Measurements from ENCODE around the gene RTP5. TPM values are rescaled to one million over a fixed set of nuclear protein-coding genes. Genes with fewer than 3 reads are reported as not detected.

RTP5 gene
- total RNA-seq, 1 donor from 2014 or later, result not detected

GRCh38 chr2:241892299-241893137 lies 23.0 kb downstream of the RTP5 start:
- intact Hi-C loops (cut with micrococcal nuclease), result no loop called here
- no peak for TF ChIP-seq CTCF (IDR thresholded peaks at IDR 0.05; ENCODE audit: borderline replicate concordance)
- Histone ChIP-seq H3K36me3 (no peaks in the 10 kb centered on the region), H3K27me3 (ENCODE audit: low read depth) (no peaks in the 10 kb centered on the region), H3K27ac (replicated peaks) (no peak overlapping the region), H3K4me1 (no peaks in the 10 kb centered on the region), H3K4me3 (no peak overlapping the region), H3K9me3 (replicated peaks) (no peaks in the 10 kb centered on the region)
- no peak for DNase-seq

- no peaks in the 10 kb centered on the region for H3K9me3 ChIP-seq (replicated peaks)
- no peaks in the 10 kb centered on the region for H3K36me3 ChIP-seq
- no peak overlapping the region for H3K27ac ChIP-seq (replicated peaks)
- intact Hi-C loops (cut with micrococcal nuclease), result no loop called here
- DNase-seq, result no peak
- H3K4me1 ChIP-seq, result no peaks in the 10 kb centered on the region
- H3K27me3 ChIP-seq (ENCODE audit: low read depth), result no peaks in the 10 kb centered on the region
- TF ChIP-seq CTCF (IDR thresholded peaks at IDR 0.05; ENCODE audit: borderline replicate concordance), result no peak
- no peak overlapping the region for H3K4me3 ChIP-seq
Measured at GRCh38 chr2:241893265-241893664, 23.7 kb downstream of the RTP5 start.

- DNase-seq, result no peak
- intact Hi-C loops (cut with micrococcal nuclease), result no loop called here
Measured at GRCh38 chr2:241894056-241894641, 24.6 kb downstream of the RTP5 start.

GRCh38 chr2:241894681-241895426 lies 25.3 kb downstream of the RTP5 start:
- no peak overlapping the region for H3K4me3 ChIP-seq
- H3K27ac ChIP-seq (replicated peaks), result no peak overlapping the region
- no peak for DNase-seq
- no peaks in the 10 kb centered on the region for H3K36me3 ChIP-seq
- no peaks in the 10 kb centered on the region for H3K27me3 ChIP-seq (ENCODE audit: low read depth)
- no peaks in the 10 kb centered on the region for H3K9me3 ChIP-seq (replicated peaks)
- no peak for TF ChIP-seq CTCF (IDR thresholded peaks at IDR 0.05; ENCODE audit: borderline replicate concordance)
- H3K4me1 ChIP-seq, result peaks cover 11% of the 10 kb centered on the region
- intact Hi-C loops (cut with micrococcal nuclease), result no loop called here

More at GRCh38 chr2:241894056-241894641, 24.6 kb downstream of the RTP5 start:
- no peaks in the 10 kb centered on the region for H3K9me3 ChIP-seq (replicated peaks)
- TF ChIP-seq CTCF (IDR thresholded peaks at IDR 0.05; ENCODE audit: borderline replicate concordance), result no peak
- no peak overlapping the region for H3K27ac ChIP-seq (replicated peaks)
- no peak overlapping the region for H3K4me3 ChIP-seq
- H3K27me3 ChIP-seq (ENCODE audit: low read depth), result no peaks in the 10 kb centered on the region
- peaks cover 6% of the 10 kb centered on the region for H3K4me1 ChIP-seq
- H3K36me3 ChIP-seq, result no peaks in the 10 kb centered on the region

- H3K4me3 ChIP-seq, result no peak overlapping the region
- H3K9me3 ChIP-seq (replicated peaks), result no peaks in the 10 kb centered on the region
- H3K4me1 ChIP-seq, result peaks cover 16% of the 10 kb centered on the region
- intact Hi-C loops (cut with micrococcal nuclease), result no loop called here
- DNase-seq, result no peak
- H3K27me3 ChIP-seq (ENCODE audit: low read depth), result peaks cover 4% of the 10 kb centered on the region
- H3K36me3 ChIP-seq, result no peaks in the 10 kb centered on the region
- no peak overlapping the region for H3K27ac ChIP-seq (replicated peaks)
- TF ChIP-seq CTCF (IDR thresholded peaks at IDR 0.05; ENCODE audit: borderline replicate concordance), result no peak
Measured at GRCh38 chr2:241895427-241895711, 25.8 kb downstream of the RTP5 start.
